Stimulated activated CD4-positive, alpha-beta T cell treated with anti-CD3 and anti-CD28 coated beads, Interleukin-15, amount 100 ng/mL, for 48 hours (primary cell): ENCODE measurements around the gene ZNF292.
"Not testable (repeated sequence)": the region's sequence is repeated elsewhere in the genome, so short reads cannot be mapped to it uniquely, and the experiment has no call there.

Experiments
- DNase-seq, 2 donors: peaks; one replicate each; pipeline ENCODE4 v3.0.0-alpha.2; 2020; ENCODE audit warnings: low read depth in 2 of 2

The ZNF292 gene

DNA sequence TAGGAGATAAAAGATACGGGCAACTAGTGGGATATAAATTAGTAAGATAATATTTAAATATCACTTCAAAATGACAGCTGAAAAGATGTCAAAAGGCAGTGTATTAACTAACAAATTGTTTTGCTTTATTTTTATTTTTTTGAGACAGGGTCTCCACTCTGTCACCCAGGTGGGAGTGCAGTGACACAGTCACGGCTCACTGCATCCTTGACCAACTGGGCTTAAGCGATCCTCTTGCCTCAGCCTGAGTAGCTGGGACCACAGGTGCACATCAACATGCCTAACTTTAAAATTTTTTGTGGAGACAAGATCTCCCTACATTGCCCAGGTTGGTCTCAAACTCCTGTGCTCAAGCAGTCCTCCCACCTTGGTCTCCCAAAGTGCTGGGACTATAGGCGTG, 5.9 kb downstream of the ZNF292 start:
- DNase-seq, result no peak

DNA sequence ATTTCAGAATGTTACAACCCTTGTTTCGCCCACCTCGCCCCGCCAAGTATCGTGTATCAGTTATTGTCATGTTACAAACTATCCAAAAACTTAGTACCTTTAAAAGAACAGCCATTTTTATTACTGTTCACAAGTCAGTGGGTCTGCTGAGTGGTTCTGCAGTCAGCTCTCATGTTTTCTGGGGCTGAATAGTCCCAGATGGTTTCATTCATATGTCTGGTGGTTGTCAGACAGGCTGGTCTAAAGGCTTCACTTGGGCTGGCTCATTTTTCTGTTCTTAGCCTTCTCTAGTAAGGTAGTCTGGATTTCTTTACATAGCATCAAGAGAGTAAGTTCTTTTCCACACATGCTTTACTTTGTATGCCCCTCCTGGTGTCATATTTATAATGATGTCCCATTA, 8.6 kb downstream of the ZNF292 start:
- no peak for DNase-seq

DNA sequence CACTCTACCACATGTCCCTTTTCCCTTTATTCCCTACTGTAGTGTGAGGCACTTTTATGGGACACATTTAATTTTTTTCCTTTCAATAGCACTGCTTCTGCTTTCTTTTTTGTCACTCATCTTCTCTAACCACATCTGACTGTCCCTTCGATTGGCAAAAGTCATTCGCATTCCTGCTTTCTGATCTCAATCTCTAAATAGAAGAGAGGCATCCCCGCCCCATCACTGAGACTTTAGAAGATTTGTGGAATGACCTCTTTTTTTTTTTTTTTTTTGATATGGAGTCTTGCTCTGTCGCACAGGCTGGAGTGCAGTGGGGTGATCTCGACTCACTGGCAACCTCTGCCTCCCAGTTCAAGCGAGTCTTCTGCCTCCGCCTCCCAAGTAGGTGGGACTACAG, 9.1 kb downstream of the ZNF292 start:
- DNase-seq, result no peak

DNA sequence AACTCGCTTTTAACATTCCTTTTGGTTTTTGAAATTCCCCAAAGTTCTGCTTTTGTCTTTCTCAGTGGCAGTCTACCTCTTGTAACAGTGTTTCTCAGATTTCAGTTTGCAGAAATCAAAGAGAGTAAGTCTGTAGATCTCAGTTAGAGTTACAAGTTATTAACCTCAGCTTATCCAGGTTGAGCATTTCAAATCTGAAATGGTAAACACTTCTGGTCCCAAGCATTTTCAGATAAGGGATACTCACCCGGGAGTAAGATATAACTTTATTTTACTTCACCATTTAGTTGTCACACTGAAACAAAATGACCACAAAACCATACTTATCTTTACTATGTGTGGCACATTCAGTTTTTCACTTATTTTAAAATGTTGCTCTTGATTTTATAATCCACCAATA, 9.8 kb downstream of the ZNF292 start:
- DNase-seq, result no peak

DNA sequence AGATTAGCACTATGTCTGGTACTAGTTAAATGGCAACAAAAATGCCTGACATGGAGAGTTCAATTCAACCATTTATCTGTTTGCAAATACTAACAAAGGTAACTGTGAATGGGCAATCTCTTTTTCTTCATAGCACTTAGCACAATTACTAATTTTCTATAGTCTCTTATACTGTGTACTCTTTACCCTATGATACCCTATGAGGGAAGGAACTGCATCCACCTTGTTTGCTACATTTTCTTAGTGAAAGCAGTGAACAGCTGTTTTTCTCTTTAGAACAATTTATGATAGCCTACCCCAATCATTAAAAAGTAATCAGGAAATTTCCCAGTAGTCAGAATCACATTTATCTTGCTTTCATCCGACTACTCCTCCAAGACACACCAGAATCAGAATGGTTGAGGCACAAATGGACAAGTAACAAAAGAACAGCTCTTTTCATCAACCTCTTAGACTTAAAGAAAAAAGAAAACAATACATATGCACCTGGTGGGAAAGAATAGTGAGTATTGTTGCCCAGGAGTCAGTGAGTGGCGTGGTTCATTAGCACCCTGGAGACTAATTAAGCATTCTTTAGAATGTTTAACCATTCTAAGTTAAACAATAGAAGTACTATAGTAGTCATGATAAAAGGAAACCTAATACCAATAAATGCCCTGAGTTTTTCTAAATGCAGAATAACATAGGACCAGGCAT, 16.7 kb downstream of the ZNF292 start:
- no peak for DNase-seq

DNA sequence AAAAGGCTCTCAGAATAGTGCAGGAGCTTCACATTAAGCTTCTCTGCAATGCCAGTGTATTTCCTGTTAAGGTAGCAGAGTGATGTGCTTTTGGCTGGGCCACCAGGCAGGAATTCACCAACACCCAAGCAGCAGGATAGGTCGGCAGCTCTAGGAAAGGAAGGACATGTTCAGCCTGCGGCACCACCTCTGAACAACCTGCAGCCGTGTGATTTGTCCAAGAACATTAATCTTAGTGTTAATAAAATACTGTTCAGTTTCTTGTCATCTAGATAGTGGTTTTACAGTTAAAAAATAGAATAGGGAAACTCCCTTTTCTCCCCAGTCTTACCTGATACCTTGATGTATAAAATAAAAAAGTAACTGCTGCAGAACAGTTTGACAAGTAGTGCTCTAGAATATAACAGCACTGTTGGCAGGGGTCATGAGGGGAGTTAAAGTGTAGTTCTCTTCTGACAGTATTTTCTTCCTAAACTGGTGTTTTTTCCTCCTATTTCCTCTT, 18.8 kb downstream of the ZNF292 start:
- DNase-seq, result no peak

DNA sequence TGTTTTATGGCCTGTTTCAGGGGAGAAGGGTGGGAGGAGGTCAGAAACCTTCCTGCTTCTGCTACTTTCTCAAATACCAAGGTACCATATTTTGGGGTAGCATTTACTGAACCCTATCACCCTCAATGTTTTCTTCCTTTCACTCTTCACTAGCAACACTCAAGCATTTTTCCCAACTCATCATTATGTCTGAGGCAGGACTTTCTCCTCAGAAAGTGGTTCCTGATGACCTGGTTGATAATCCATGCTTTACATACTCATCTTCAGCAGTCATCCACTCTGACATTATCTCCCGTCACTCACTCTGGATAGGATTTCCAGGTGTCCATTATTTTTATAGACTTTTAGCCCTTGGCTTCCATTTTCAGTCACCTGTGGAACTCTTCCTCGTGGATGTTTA, 21.1 kb downstream of the ZNF292 start:
- DNase-seq, result no peak

DNA sequence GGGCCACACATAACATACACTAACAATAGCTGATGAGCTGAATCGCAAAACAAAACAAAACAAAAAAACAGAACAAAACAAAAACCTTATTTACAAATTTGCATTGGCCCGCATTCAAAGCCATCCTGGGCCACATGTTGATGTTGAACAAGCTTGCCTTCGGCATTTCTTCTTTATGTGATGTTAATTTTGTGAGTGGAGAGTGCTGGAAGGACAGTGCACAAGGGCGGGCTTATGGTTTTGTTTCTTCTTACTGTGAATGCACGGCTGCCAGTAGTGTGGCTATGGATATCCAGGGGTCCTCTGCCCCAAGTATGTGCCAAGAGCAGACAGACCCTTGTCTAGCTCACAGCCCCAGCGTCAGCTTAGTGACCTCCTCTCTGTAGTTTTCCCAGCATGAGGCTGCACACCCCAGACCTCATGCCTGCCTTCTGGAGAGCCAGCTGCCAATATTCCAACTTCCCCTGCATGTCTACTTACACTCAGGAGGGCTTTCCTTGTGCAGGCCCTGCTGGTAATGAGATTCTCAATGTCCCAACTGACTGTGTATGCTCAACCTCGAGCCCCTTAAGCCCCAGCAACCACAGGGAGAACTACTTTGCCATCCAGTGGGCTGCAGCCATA, 24.9 kb downstream of the ZNF292 start:
- DNase-seq, result no peak

DNA sequence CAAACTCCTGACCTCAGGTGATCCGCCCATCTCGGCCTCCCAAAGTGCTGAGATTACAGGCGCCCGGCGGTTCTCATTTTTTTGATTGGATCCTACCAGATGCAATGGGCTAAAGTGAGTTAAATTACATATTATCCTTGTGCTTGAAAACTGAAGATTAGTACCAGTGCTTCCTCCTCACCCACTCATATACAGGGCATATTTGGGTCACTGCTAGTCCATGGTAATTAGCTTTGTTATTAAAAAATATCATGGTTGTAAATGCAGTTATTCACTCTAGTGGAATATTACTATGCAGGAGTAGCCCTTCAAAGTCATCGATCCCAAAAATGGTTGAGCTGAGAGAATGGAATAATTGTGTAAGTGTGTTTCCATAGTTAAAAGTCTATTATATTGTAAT, 26.5 kb downstream of the ZNF292 start:
- no peak for DNase-seq

DNA sequence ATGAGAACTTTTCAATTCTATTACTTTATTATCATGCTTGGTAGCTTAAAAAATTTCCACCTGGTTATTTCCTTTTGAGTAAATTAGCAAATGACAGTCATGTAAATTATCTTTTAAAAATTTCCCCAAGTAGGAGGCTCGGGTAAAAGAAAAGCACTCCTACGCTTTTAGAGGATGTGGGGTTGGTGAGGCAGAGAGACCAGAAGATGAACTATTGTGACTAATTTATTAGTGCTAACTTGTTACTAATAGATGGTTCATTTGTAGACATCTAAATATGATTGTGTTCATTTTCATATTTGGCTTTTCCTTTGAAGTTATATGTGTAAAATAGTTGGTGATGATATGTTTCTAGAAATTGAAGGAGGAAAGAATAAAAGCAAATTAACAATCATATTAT, 27.0 kb downstream of the ZNF292 start:
- no peak for DNase-seq

DNA sequence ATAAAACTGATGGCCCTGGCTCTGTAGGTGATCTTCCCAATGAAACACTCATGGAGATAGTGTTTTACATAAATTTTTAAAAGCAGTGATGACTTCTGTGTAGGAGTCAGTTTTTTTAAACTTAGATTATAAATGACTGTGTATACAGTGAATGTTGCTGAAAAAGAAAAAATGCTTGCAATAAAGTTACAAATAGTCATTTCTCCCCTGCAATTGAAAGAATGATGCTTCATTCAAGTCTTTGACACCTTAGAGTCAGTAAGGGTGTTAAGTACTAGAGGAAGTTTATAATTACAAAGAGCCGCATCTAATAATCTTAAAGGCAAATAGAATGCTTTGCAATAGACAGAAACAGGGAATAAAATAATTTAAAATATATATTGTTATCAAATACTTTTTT, 27.6 kb downstream of the ZNF292 start:
- DNase-seq, result no peak

DNA sequence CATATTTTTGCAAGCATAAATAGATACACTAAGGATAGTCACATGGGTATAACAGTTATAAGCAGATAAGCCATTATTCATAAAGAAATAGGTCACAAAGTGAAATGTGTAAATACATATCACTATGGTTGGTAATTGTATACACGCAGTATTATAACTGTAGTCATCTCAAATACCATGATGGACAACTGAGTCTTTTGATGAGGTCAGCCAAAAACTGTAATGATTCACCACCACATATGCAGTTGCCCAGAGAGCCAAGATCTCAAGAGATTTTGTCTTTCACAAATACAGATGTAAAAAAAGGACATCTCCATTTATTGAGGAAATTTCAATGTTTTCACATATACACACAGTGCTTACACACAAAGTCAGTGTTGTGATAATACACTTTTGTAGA, 28.3 kb downstream of the ZNF292 start:
- DNase-seq, result no peak

DNA sequence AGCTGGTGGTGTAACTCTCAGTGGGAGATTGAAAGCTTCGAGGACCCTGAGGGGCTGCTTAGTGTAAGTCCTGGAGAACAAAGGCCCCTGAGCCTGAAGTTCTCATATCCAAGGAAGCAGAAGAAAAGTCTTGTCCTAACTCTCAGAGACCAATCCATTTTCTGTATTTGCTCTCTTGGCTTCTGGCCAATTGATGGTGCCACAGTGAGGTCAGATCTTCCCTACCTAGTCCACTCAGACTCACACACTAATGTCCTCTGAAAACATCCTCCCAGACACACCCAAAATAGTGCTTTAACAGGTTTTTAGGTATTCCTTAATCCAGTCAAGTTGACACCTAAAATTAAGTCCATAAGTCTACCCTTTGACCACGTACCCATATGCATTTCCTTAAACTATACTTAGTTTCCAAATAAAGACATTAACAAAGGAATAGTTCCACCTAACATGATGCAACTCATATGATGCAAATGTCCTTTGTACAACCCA, 29.4 kb downstream of the ZNF292 start:
- no peak for DNase-seq

DNA sequence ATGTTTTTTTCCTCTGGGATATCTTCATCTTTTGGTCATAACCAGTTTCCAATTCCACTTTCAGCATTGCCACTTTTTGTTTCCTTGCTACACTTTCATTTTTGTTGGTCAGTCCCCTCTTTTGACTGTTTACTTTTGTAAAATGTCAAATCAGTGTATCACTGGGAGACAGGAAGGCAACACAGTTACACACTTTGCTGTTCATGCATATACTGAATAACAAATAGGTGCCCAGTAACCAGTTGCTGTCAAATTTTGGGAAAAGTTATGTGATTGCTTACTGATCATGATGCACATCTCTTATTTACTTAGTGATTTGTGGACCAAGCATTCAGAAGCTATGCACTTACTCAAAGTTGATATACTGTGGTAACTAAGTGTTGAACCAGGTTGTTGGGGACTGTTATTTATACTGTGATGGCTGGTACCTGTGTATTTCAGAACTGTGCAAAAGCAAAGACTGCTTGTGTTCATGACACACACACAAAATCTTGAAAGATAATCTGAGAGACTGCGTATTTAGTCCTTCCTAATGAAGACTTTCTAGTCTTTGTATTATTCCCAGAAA, 41.0 kb downstream of the ZNF292 start:
- no peak for DNase-seq

DNA sequence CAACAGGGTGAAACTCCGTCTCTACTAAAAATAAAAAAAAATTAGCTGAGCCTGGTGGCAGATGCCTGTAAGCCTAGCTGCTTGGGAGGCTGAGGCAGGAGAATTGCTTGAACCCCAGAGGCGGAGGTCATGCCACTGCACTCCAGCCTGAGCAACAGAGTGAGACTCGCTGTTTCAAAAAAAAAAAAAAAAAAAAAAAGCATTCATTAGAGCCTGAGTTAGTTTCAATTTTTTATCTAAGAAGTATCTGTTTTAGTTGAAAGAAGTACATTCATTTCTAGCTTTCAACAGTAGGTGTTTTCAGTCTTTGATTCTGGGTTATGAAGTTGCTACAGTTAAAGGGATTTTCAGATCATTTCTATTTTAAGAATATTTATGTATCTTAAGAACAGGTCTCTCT, 42.2 kb downstream of the ZNF292 start:
- no peak for DNase-seq

DNA sequence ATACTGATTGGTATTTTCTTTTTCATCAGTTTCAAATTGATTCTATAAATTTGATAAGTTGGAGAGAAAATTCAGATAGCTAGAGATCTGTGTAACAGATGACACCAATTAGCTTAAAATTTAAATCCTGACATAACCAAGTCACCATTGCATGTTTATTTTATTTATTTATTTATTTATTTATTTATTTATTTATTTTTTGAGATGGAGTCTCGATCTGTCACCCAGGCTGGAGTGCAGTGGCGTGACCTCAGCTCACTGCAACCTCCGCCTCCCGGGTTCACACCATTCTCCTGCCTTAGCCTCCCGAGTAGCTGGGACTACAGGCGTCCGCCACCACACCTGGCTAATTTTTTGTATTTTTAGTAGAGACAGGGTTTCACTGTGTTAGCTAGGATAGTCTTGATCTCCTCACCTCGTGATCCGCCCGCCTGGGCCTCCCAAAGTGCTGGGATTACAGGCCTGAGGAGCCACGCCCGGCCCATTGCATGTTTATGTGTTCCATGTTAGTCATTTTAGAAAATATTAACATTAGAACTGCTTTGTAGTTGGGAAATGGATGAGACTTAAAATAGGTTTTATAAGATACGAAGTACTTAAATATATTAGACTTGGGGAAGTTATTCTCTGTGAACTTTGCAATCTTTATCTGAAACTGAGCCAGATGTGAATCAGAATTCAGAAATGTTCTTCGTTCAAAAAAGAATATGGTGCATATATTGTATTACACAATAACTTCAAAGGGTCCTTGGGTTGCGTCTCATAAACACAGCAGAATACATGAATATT, 42.9 kb downstream of the ZNF292 start:
- DNase-seq, result not testable (repeated sequence)

DNA sequence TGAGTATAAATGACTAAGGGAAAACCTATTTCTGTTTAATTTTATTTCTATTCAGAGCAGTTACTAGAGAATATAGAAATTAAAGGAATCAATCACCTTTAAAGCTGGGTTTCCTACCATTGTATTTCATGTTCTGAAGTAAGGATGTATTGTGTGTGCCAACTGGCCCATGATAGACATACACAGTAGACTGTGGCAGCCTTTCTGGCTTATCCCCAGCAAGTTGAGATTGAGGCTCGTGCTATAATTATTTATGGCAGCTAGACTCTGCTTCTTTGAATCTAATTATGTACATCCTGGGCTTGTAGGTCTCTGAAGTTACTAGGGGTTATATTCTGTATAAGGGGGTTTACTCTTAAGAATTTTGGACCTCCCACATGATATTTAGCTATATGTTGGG, 44.4 kb downstream of the ZNF292 start:
- DNase-seq, result no peak

DNA sequence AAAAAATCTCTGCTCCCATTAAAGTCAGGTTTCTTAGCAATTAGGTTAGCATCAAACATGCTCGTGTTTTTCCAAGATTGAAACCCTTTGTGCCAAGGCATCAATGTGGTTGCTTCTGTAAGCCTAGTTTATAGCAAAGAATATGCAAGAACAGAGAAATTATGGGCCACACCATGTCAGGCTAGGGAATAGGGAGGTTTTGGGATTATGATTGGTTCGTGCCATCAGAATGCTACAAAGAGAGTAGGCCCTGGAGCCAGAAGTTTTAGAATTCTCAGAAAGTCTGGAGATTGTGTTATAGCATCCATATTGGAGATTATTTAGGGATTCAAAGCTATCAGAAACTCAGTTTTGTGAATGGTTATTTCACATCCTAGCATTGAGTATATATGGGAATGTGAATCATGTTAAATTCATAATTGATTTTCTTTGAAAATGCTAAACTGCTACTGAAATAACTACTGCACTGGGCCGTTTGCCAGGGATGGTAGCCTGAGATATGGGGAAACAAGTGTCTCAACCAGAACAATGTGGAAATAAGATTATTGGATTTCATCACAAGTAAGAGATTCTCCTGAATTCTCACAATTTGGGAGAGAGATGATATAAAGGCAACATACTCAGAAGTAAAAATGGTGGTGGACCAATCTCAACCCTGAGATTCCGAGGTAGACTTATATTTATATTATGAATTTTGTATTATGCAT, 45.3 kb downstream of the ZNF292 start:
- DNase-seq, result no peak

DNA sequence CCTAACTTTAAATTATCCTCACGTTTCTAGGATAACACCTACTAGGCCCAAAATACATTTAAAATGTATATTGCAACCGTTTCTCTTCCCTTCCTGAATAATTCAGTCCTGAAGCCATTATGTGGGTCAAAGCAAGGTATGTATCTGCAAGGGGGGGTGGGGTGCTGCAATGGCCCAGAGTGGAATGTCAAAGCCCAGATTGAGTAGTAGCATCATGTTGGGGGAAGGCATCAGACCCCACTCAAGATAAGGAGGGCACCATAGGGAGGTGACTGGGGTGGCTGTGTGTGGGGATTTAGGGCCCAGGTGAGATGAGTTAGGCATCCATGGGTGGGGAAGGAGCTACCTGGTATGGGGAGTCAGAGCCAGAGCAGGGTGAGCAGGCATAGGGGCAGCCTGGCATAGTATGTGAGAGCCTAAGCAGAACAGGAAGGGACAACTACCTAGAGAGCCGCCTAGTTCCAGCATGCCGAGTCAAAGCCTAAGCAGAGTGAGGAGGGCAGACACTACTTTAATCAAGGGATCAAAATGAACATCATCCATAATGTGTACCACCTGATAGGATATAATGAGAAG, 48.2 kb downstream of the ZNF292 start:
- DNase-seq, result no peak

DNA sequence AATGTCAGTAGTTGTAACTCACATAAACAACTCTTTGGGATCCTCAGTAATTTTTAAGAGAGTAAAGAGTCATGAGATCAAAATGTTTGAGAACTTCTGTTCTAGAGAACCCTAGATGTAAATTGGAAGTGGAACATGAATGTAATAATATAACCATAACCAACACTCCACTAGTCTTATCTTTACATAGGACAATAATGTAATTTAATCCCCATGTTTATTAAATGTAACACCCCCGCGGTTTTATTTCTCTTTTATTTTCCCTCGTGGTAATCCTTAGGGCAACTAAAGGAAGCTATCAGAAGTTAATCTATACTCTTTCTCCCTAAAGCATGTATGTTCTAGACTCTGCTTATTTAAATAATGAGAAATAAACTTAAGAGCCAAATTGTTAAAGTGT, 54.4 kb downstream of the ZNF292 start:
- no peak for DNase-seq

DNA sequence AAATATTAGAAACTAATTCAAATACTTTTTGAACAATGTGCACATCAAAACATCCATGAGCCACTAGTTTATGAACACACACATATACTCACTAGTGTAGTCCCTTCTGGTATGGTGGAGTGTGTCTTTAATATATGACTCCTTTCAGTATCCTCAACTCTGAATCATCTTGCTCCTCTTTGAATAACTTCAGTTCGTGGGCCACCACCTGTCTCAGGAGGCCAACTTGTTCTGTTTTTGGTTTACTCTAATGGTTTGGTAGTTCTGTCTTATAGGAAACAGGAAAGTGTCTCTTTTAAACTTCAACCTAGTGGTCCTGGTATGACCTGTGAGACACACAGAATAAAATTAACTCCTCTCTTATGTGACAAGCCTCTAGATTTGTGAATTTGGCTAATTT, 55.6 kb downstream of the ZNF292 start:
- peak; percentile 12 to 30 for DNase-seq
